Lower lobe of right lung (tissue), 2 donors: ENCODE data around the gene ST3GAL2. TPM values are rescaled to one million over a fixed set of nuclear protein-coding genes. Genes with fewer than 3 reads are reported as not detected.
A peak's percentile ranks its signal among the peaks of the same experiment; 100 is the strongest.
"Not testable (repeated sequence)": the region's sequence is repeated elsewhere in the genome, so short reads cannot be mapped to it uniquely, and the experiment has no call there.

Experiments
- ATAC-seq, 2 donors: fragments of 200-7000 bp; cut with Tn5 transposase; one replicate each; pipeline ENCODE4 v1.9.1; 2020 to 2022; ENCODE audit warnings: mild to moderate bottlenecking in 2 of 2, moderate library complexity in 2 of 2
- DNase-seq: peaks from one replicate; pipeline ENCODE4 v3.0.0-alpha.2; 2020
- H3K27ac ChIP-seq: fragments of 200-600 bp; one replicate; pipeline ENCODE4 v1.8.0; 2022
- H3K27me3 ChIP-seq: fragments of 200-600 bp; one replicate; pipeline ENCODE4 v1.8.0; 2022; ENCODE audit warnings: low read depth
- H3K36me3 ChIP-seq: fragments of 200-600 bp; one replicate; pipeline ENCODE4 v1.8.0; 2022; ENCODE audit warnings: mild to moderate bottlenecking
- H3K4me1 ChIP-seq: fragments of 200-600 bp; one replicate; pipeline ENCODE4 v1.8.0; 2022
- H3K4me3 ChIP-seq: fragments of 200-600 bp; one replicate; pipeline ENCODE4 v1.8.0; 2022; ENCODE audit warnings: mild to moderate bottlenecking
- H3K9me3 ChIP-seq: fragments of 200-600 bp; one replicate; pipeline ENCODE4 v1.8.0; 2022
- CTCF ChIP-seq: fragments of 200-600 bp; IDR thresholded peaks from one replicate; pipeline ENCODE4 v1.8.0; 2022; ENCODE audit warnings: antibody characterized with exemption, mild to moderate bottlenecking
- intact Hi-C: fragments of 100-400 bp; cut with DNase I; formaldehyde crosslinking; loops from one replicate; pipeline ENCODE4 v1.11.0; 2022
- total RNA-seq: library from RNA; stranded (reverse); fragmentation: NEBNext Ultra II Directional; extraction: Animal tissue kit (Norgen Biotek cat#: 25700); gene quantifications from one replicate; pipeline ENCODE4 v1.2.1, GENCODE V29; 2021
- donor health status: DM: no; HTN: yes; CAD: no; lungs with severe emphysema.

The ST3GAL2 gene
- total RNA-seq, 1 donor from 2014 or later: 31.8 TPM

DNA sequence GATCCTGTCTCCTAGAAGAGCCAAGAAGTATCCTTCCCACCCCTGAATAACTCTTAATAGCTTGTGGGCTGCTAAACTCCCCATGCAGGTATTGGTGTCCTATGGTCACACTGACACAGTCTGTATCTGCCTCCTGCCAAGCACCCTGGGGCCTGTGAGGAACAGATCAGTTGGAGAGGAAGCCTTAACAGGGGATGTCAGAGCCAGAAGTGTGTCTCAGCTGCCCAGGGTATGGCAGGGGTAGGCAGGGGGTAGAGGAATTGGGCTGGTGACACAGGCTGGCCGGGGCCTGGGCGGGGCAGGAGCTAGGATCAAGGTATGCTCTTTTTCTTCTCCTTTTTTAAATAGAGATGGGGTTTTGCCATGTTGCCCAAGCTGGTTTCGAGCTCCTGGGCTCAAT, 47.5 kb downstream of the ST3GAL2 start:
- no peak for ATAC-seq
- Histone ChIP-seq H3K36me3 (peaks cover 26% of the 10 kb centered on the region), H3K27me3 (no peaks in the 10 kb centered on the region), H3K9me3 (no peaks in the 10 kb centered on the region), H3K4me1 (no peaks in the 10 kb centered on the region), H3K4me3 (no peak overlapping the region), H3K27ac (no peak overlapping the region)
- intact Hi-C loops: no loop called here
- no peak for TF ChIP-seq CTCF
- no peak for DNase-seq

GRCh38 chr16:70390774-70391173, 48.1 kb downstream of the ST3GAL2 start:
- peaks cover 24% of the 10 kb centered on the region for H3K36me3 ChIP-seq
- no peaks in the 10 kb centered on the region for H3K4me1 ChIP-seq
- intact Hi-C loops: no loop called here
- TF ChIP-seq CTCF: no peak
- no peaks in the 10 kb centered on the region for H3K9me3 ChIP-seq
- H3K4me3 ChIP-seq: no peak overlapping the region
- DNase-seq (no peak), ATAC-seq (peak; percentile 46 to 59)
- H3K27me3 ChIP-seq: no peaks in the 10 kb centered on the region
- no peak overlapping the region for H3K27ac ChIP-seq

DNA sequence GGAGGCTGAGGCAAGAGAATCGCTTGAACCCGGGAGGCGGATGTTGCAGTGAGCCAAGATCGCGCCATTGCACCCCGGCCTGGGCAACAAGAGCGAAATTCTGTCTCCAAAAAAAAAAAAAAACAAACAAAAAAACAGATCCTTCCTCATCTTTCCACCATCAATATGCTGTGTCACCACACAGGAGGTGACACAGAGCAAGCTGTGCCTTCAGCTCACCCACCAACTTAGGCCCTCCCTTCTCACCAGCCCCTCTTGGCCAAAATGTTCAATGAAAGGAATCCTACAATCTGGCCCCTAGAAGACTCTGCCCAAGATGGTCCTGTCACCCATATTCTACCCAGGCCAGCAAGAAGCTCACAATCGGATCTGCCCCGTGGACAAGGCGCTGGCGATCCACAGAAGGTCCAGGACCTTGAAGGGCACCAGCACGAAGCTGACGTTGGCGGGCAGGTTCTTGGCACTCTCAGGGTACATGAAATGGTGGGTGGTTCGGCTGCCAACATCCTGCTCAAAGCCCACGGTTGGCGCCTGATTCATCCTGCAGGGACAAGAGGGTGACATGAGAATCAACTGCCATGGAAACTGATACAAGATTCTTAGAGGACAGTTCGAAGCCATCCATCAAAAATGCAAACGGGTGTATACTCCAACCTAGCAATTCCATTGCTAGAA, 50.8 kb downstream of the ST3GAL2 start:
- H3K27ac ChIP-seq: no peak overlapping the region
- H3K4me3 ChIP-seq: no peak overlapping the region
- H3K36me3 ChIP-seq: peaks cover 35% of the 10 kb centered on the region
- no peaks in the 10 kb centered on the region for H3K9me3 ChIP-seq
- no peak for ATAC-seq
- H3K4me1 ChIP-seq: no peaks in the 10 kb centered on the region
- H3K27me3 ChIP-seq: no peaks in the 10 kb centered on the region
- no peak for DNase-seq
- intact Hi-C loops: no loop called here
- TF ChIP-seq CTCF: no peak

- H3K27ac ChIP-seq, H3K4me1 ChIP-seq, H3K9me3 ChIP-seq, H3K4me3 ChIP-seq, intact Hi-C loops, DNase-seq, H3K27me3 ChIP-seq, ATAC-seq: not testable (repeated sequence)
- peaks cover 35% of the 10 kb centered on the region for H3K36me3 ChIP-seq
These were observed 52.5 kb downstream of the ST3GAL2 start for GRCh38 chr16:70386289-70386986.

- Histone ChIP-seq H3K9me3 (no peaks in the 10 kb centered on the region), H3K27me3 (no peaks in the 10 kb centered on the region), H3K4me1 (peaks cover 23% of the 10 kb centered on the region), H3K4me3 (no peak overlapping the region), H3K27ac (no peak overlapping the region), H3K36me3 (peaks cover 38% of the 10 kb centered on the region)
- TF ChIP-seq CTCF: no peak
- ATAC-seq: no peak
- intact Hi-C loops: no loop called here
- DNase-seq: no peak
These were observed 55.4 kb downstream of the ST3GAL2 start for GRCh38 chr16:70383421-70383960.
